GM18870 (cell line): ENCODE results near the gene PHTF2.
"Not testable (repeated sequence)": the region's sequence is repeated elsewhere in the genome, so short reads cannot be mapped to it uniquely, and the experiment has no call there.

Experiments used
- ATAC-seq: cut with Tn5 transposase; IDR thresholded peaks from one replicate; pipeline ENCODE4 v1.9.1; 2021; ENCODE audit warnings: moderate library complexity; ENCODE audit not compliant: unreplicated experiment

Gene PHTF2

DNA sequence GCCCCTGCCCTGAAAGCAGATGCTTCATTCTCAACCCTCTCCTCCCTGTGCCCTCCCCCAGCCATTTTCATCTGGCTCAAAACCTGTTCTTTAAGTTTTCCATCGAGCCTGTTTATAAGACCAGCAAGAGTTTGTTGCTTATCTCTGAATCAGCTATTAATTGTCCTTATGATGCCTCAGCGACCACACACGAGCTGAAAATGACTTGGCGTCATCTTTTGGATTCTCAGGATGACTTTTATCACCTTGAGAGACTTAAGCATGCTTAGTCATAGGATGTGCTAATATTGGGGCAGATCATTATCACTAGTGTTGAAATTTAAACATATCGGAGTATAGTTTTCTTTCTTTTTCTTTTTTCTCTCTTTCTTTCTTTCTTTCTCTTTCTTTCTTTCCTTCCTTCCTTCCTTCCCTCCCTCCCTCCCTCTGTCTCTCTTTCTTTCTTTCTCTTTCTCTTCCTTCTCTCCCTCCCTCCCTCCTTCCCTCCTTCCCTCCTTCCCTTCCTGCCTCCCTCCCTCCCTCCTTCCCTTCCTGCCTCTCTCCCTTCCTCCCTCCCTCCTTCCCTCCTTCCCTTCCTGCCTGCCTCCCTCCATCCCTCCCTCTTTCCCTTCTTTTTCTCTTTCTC is 184.5 kb downstream of the PHTF2 start:
- no peak for ATAC-seq

DNA sequence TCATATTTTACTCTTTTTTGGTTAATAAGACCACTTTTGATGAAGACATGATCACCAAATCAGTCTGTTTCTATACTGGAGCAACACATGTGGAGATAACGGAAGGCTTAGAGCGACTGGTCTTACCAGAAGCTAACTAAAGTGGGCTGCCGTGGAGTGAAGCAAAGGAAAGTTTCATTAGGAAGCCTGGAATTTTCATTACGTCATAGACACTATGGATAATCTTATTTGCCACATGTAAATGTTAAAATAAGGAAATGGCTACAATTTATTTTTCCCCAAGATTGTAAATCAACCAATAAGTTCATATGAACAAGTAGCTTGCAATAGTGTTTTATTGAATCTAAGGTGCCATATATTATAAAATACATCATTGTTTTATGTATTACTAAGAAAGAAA is 185.4 kb downstream of the PHTF2 start:
- ATAC-seq: no peak

GRCh38 chr7:77985232-77985973 is 186.8 kb downstream of the PHTF2 start:
- no peak for ATAC-seq

GRCh38 chr7:77985974-77986339 is 187.4 kb downstream of the PHTF2 start:
- ATAC-seq: no peak

GRCh38 chr7:77989981-77990566 is 191.5 kb downstream of the PHTF2 start:
- no peak for ATAC-seq

- ATAC-seq: no peak
Measured at GRCh38 chr7:77991656-77992055, 193.1 kb downstream of the PHTF2 start.

DNA sequence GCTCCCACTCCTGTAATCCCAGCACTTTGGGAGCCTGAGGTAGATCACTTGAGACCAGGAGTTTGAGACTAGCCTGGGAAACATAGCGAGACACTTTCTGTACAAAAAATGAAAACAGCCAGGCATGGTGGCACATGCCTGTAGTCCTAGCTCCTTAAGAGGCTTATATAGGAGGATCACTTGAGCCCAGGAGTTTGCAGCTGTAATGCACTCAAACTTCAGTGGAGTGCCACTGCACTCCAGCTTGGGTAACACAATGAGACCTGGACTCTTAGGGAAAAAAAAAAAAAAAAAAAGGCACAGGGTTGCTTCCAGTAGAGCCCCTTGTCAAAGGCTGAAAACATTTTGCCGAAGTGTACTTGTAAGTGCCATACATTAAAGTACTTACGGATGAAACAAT is 195.3 kb downstream of the PHTF2 start:
- ATAC-seq: no peak

GRCh38 chr7:77995717-77996116 is 197.1 kb downstream of the PHTF2 start:
- no peak for ATAC-seq

DNA sequence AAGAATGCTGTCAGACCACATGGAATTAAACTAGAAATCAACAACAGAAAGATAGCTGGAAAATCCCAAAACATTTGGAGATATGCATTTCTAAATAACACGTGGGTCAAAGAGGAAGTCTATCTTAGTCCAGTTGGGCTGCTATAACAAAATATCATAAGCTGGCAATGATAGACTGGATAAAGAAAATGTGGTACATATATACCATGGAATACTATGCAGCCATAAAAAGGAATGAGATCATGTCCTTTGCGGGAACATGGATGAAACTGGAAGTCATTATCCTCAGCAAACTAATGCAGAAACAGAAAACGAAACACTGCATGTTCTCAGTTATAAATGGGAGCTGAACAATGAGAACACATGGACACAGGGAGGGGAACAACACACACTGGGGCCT is 200.6 kb downstream of the PHTF2 start:
- ATAC-seq: not testable (repeated sequence)

DNA sequence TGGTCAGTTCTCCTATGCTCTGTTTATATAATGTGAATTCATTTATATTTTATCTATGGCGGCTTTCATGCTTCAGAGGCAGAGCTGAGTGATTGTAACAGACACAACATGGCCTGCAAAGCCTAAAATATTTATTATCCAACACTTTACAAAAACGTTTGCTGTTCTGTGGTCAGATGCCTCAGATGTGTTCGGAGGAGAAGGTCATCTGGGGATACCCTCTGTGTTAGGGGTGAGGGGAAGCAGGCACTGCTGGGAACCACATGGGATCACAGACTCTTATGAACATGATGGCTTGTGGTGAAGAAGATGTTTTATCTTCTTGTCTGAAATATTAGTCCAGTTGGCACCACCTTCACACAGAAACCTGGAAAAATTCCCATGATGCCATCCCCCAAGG is 203.4 kb downstream of the PHTF2 start:
- no peak for ATAC-seq

DNA sequence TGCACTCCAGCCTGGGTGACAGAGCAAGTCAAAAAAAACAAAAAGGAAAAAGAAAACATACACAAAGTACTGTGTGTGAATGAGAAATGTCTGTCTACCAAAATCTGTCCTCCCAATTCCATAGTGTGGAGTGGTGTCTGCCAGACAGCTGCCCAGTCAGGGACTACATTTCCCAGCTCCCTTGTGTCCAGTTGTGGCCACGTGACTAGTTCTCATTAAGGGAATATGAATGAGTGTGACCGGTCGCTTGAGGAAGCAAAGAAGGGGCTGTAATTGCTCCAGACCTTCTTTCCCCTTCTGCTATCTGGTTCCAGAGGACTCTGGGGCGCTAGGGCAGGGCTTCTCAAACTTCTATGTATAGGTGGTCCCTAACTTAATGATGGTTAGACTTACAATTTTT is 204.1 kb downstream of the PHTF2 start:
- ATAC-seq: no peak

- ATAC-seq: no peak
Measured at GRCh38 chr7:78006063-78006755, 207.6 kb downstream of the PHTF2 start.
